Gastroesophageal sphincter (tissue), 4 donors: ENCODE measurements around the gene RBM5. TPM values are rescaled to one million over a fixed set of nuclear protein-coding genes. Genes with fewer than 3 reads are reported as not detected.

Experiments
- ATAC-seq: fragments of 150-250 bp; one replicate; pipeline ENCODE4 v1.9.1; 2016; ENCODE audit warnings: mild to moderate bottlenecking, moderate library complexity
- H3K27ac ChIP-seq, 4 donors: fragments of 200-600 bp; sonication (generic) in 3 of 4; 1 replicate in 3 of 4; 2 replicates in 1 of 4; pipeline ENCODE4 v1.5.1; 2016 to 2019
- H3K27me3 ChIP-seq: fragments of 200-600 bp; sonication (generic); one replicate; pipeline ENCODE4 v1.5.1; 2019
- H3K36me3 ChIP-seq, 2 donors: fragments of 200-600 bp; sonication (generic); one replicate each; pipeline ENCODE4 v1.5.1; 2019; ENCODE audit warnings: control low read depth in 1 of 2
- H3K4me1 ChIP-seq, 3 donors: fragments of 200-600 bp; sonication (generic); 1 replicate in 2 of 3; 2 replicates in 1 of 3; pipeline ENCODE4 v1.5.1; 2016 to 2019; ENCODE audit warnings: control low read depth in 2 of 3
- H3K4me3 ChIP-seq, 2 donors: fragments of 200-600 bp; sonication (generic); one replicate each; pipeline ENCODE4 v1.5.1; 2019; ENCODE audit warnings: mild to moderate bottlenecking in 1 of 2, moderate library complexity in 1 of 2
- H3K9me3 ChIP-seq, 3 donors: fragments of 200-600 bp; sonication (generic); one replicate each; pipeline ENCODE4 v1.5.1; 2017 to 2019; ENCODE audit warnings: control low read depth in 2 of 3
- CTCF ChIP-seq, 4 experiments: fragments of 200-600 bp in 2 of 4; fragments of 450-650 bp in 2 of 4; sonication (generic) in 1 of 4; IDR thresholded peaks; one replicate each; pipeline ENCODE4 v1.5.1; 2017 to 2019; ENCODE audit warnings: antibody characterized with exemption in 4 of 4, mild to moderate bottlenecking in 2 of 4, moderate library complexity in 2 of 4
- EP300 ChIP-seq: sonication (generic); formaldehyde crosslinking; IDR thresholded peaks from one replicate; pipeline ENCODE4 v1.6.1; 2017; ENCODE audit warnings: antibody characterized with exemption, mild to moderate bottlenecking
- POLR2A ChIP-seq, 2 donors: fragments of 450-650 bp; IDR thresholded peaks; one replicate each; pipeline ENCODE4 v1.6.1; 2017; ENCODE audit warnings: antibody characterized with exemption in 2 of 2, mild to moderate bottlenecking in 2 of 2, moderate library complexity in 1 of 2
- POLR2AphosphoS5 ChIP-seq: sonication (generic); formaldehyde crosslinking; IDR thresholded peaks from one replicate; pipeline ENCODE4 v1.6.1; 2017; ENCODE audit warnings: antibody characterized with exemption
- WGBS, 2 donors: methylation state at CpG; one replicate each; pipeline ENCODE4 v1.1.5; 2018; ENCODE audit warnings: low coverage in 1 of 2; 5-methylcytosine and 5-hydroxymethylcytosine counted together
- total RNA-seq, 4 donors: library from RNA; depleted of rRNA; stranded (reverse); fragments of >200 nt; gene quantifications; one replicate each; pipeline ENCODE4 v1.1.0, GENCODE V29; 2016

RBM5 gene
- total RNA-seq, 4 donors from 2014 or later = 85.7 to 228 (median 136) TPM

- 100% methylated on average over 1 of the region's 5 CpGs; no CpG with 5 or more reads in 1 of the 2 donors for WGBS, 2 donors
- ATAC-seq = no peak
- H3K27ac ChIP-seq = no peak overlapping the region
- TF ChIP-seq EP300 (no peak), CTCF (IDR thresholded peaks at IDR 0.05) (no peak), POLR2AphosphoS5 (no peak), POLR2A (IDR thresholded peaks at IDR 0.05) (no peak)
- H3K9me3 ChIP-seq = no peaks in the 10 kb centered on the region
- no peak overlapping the region for H3K4me3 ChIP-seq
- H3K27me3 ChIP-seq = peaks cover 10% of the 10 kb centered on the region
- H3K36me3 ChIP-seq = no peaks in the 10 kb centered on the region
- H3K4me1 ChIP-seq = peaks cover 0 to 26% (median 17%) of the 10 kb centered on the region in 3 donors
These were observed 63.0 kb downstream of the RBM5 start for GRCh38 chr3:50151728-50152127.

GRCh38 chr3:50153782-50154475 is 65.2 kb downstream of the RBM5 start:
- WGBS, 2 donors = 76 to 100% methylated on average over 1 to 5 of the region's 9 CpGs
- no peaks in the 10 kb centered on the region for H3K36me3 ChIP-seq
- H3K27ac ChIP-seq = no peak overlapping the region
- peaks cover 11% of the 10 kb centered on the region for H3K27me3 ChIP-seq
- ATAC-seq = no peak
- peak overlapping the region in 1 of 2 donors; percentile 65 for H3K4me3 ChIP-seq
- peaks cover 0 to 47% (median 24%) of the 10 kb centered on the region in 3 donors for H3K4me1 ChIP-seq
- TF ChIP-seq POLR2A (IDR thresholded peaks at IDR 0.05) = no peak
- TF ChIP-seq POLR2AphosphoS5 = no peak
- H3K9me3 ChIP-seq = no peaks in the 10 kb centered on the region

- WGBS, 2 donors = no CpG with 5 or more reads among the region's 34 CpGs
- H3K4me3 ChIP-seq = peak overlapping the region; percentile 45 to 65
- peak overlapping the region in 3 of 4 donors; percentile 79 to 89 (median 83) for H3K27ac ChIP-seq
- H3K4me1 ChIP-seq = peaks cover 0 to 52% (median 24%) of the 10 kb centered on the region in 3 donors
- no peak for TF ChIP-seq EP300
- TF ChIP-seq POLR2AphosphoS5 = no peak
- TF ChIP-seq POLR2A (IDR thresholded peaks at IDR 0.05) = no peak
- peak in 3 of 4 experiments; percentile 19 to 63 (median 34) for TF ChIP-seq CTCF (IDR thresholded peaks at IDR 0.05)
- no peaks in the 10 kb centered on the region for H3K9me3 ChIP-seq
- peaks cover 11% of the 10 kb centered on the region for H3K27me3 ChIP-seq
- peak; percentile 26 for ATAC-seq
- no peaks in the 10 kb centered on the region for H3K36me3 ChIP-seq
These were observed 65.7 kb downstream of the RBM5 start for GRCh38 chr3:50154476-50154839.

- TF ChIP-seq CTCF (IDR thresholded peaks at IDR 0.05) (peak in 2 of 4 experiments; percentile 28 to 36), POLR2A (IDR thresholded peaks at IDR 0.05) (peak; percentile 28 to 45), EP300 (no peak), POLR2AphosphoS5 (peak; percentile 10)
These were observed 66.2 kb downstream of the RBM5 start, which contains the start of gene SEMA3F for GRCh38 chr3:50154840-50155490. Gene SEMA3F (plus strand): TSS chr3:50155324. CDS start chr3:50159623, 4,299 bp downstream.

GRCh38 chr3:50155491-50155878 is 66.8 kb downstream of the RBM5 start:
- Histone ChIP-seq H3K9me3 (no peaks in the 10 kb centered on the region), H3K4me3 (peak overlapping the region; percentile 45 to 65), H3K36me3 (no peaks in the 10 kb centered on the region), H3K27ac (peak overlapping the region in 3 of 4 donors; percentile 79 to 89 (median 83)), H3K27me3 (peaks cover 11% of the 10 kb centered on the region), H3K4me1 (peaks cover 0 to 63% (median 24%) of the 10 kb centered on the region in 3 donors)
- ATAC-seq = no peak
- TF ChIP-seq CTCF (IDR thresholded peaks at IDR 0.05) (no peak), POLR2A (IDR thresholded peaks at IDR 0.05) (no peak), POLR2AphosphoS5 (no peak), EP300 (no peak)
- no CpG with 5 or more reads among the region's 37 CpGs for WGBS, 2 donors

More at GRCh38 chr3:50154840-50155490, 66.2 kb downstream of the RBM5 start, which contains the start of gene SEMA3F:
- Histone ChIP-seq H3K36me3 (no peaks in the 10 kb centered on the region), H3K4me3 (peak within 1 kb of the TSS; percentile 45 to 65), H3K27ac (peak within 1 kb of the TSS in 3 of 4 donors; percentile 79 to 89 (median 83)), H3K9me3 (no peaks in the 10 kb centered on the region), H3K27me3 (peaks cover 11% of the 10 kb centered on the region), H3K4me1 (peaks cover 0 to 57% (median 24%) of the 10 kb centered on the region in 3 donors)
- ATAC-seq = peak; percentile 86
- no CpG with 5 or more reads among the region's 98 CpGs for WGBS, 2 donors
